Embryonic facial prominence (tissue), 1 donor: Measurements from ENCODE around the gene SEC16A.

ENCODE experiments used
- DNase-seq: peaks from one replicate; pipeline ENCODE4 v3.0.0-alpha.2; 2016; ENCODE audit errors: extremely low spot score

The SEC16A gene, protein sequence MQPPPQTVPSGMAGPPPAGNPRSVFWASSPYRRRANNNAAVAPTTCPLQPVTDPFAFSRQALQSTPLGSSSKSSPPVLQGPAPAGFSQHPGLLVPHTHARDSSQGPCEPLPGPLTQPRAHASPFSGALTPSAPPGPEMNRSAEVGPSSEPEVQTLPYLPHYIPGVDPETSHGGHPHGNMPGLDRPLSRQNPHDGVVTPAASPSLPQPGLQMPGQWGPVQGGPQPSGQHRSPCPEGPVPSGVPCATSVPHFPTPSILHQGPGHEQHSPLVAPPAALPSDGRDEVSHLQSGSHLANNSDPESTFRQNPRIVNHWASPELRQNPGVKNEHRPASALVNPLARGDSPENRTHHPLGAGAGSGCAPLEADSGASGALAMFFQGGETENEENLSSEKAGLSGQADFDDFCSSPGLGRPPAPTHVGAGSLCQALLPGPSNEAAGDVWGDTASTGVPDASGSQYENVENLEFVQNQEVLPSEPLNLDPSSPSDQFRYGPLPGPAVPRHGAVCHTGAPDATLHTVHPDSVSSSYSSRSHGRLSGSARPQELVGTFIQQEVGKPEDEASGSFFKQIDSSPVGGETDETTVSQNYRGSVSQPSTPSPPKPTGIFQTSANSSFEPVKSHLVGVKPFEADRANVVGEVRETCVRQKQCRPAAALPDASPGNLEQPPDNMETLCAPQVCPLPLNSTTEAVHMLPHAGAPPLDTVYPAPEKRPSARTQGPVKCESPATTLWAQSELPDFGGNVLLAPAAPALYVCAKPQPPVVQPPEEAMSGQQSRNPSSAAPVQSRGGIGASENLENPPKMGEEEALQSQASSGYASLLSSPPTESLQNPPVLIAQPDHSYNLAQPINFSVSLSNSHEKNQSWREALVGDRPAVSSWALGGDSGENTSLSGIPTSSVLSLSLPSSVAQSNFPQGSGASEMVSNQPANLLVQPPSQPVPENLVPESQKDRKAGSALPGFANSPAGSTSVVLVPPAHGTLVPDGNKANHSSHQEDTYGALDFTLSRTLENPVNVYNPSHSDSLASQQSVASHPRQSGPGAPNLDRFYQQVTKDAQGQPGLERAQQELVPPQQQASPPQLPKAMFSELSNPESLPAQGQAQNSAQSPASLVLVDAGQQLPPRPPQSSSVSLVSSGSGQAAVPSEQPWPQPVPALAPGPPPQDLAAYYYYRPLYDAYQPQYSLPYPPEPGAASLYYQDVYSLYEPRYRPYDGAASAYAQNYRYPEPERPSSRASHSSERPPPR (N-terminal part only)

DNA sequence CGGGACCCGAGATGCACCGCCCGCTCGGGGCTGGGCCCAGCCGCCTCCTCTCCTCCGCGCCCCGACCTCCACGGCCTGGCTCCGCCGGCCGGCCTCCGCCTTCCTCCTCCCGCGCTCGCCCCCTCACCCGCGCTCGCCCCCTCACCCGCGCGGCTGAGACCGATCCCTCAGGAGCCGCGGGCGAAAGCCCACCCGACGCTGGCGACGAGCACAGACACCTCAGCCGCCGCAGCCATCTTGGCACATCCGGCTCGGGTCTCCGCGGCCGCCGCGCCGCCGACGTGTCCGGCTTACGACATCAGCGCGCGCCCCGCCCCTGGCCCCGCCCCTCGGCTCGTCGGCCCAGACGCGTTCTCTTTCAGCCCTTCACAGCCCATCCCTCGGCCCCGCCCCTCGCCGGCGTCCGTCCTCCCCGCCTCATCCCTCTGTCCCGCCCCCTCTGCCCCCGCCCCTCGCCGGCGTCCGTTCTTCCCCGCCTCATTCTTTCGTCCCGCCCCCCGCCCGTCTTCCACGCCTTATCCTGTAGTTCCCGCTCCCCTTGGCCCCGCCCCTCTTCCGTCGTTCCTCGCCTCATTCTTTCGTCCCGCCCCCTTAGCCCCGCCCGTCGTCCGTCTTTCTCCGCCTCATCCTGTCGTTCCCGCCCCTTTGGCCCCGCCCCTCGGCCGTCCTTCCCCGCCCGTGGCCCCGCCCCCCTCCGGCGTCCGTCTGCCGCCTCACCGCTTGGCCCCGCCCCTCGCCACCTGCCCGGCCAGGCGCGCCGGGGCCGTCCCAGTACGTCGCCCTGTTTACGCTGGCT is at the start of gene SEC16A:
TSS of gene SEC16A (minus strand) at position 248 of the 796 bp plus-strand sequence. CDS start 5,425 bp downstream, outside the sequence.
- peak; percentile 99 for DNase-seq

DNA sequence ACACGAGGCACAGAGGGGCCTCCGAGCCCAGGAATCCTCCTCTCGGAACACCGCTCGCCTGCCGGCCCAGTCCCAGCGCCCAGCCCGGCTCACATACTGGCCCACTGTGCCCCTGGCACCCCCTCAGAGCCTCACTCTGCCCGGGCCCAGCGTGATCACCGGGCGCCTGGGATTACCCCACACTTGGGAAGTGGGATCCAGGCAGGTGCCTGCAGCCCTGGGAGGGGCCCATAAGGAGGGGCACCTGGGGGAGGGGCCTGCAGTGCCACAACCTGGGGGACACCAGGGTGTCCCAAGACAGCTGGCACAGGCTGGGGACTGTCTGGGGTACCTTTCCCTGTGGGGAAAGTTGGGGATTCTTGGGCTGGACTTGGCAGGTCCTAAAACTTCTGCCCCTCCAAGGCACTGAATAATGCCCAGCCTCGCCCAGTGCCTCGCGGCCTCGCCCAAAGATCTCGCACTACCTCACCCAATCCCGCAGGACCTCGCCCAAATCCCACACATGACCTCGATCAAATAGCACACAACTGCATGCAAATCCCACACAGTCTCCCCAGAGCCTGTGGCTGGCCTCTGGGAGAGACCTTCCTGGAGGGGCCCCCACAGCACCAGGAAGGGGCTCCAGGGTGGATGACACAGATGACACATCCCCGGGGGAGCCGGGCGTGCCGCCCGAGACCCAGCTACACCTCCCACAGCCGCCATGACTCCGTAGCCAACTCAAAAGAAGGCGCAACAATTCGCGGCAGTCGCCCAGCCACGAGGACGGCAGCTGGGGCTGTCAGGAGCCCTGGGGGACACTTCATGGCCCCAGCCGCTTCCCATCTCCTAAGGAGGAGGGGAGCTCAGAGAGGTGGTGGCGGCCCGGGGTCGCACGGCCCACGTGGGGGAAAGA is 49.3 kb upstream of the SEC16A start:
- no peak for DNase-seq

DNA sequence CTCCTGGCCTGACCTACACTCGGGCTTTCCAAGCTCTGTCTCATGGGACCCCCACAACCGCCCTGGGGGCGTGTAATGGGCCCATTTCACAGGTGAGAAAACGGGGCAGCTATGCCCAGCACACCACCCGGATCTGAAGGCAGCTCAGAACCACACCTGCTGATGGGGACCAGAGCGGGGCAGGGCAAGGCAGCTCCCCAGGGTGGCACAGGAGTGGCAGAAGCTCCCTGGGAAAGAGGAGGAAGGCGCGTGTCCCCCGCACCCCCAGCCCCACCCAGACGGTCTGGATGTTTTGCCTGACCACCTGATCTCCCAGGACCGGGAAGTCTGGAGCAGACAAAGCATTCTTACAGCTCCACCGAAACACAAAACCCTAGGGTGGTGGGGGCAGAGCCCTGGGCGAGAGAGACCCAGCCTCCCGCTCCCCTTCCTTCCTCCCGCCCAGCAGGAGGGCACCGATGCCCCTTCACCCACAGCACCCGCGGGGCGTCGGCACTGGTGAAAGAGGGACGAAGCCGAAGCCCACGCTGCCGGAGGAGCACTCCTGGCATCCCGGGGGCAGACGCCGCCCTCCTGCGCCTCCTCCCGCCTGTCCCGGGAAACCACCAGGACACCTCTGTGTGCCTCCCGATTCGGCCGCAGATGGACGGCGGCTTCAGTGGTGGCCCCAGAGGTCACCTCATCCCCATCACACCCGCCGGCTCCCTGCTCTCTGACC is 48.5 kb upstream of the SEC16A start:
- no peak for DNase-seq

GRCh38 chr9:136530461-136531089 is 47.7 kb upstream of the SEC16A start:
- DNase-seq: no peak

- no peak for DNase-seq
Measured at GRCh38 chr9:136529516-136530460, 46.9 kb upstream of the SEC16A start.

- no peak for DNase-seq
Measured at GRCh38 chr9:136528716-136529341, 46.0 kb upstream of the SEC16A start.

DNA sequence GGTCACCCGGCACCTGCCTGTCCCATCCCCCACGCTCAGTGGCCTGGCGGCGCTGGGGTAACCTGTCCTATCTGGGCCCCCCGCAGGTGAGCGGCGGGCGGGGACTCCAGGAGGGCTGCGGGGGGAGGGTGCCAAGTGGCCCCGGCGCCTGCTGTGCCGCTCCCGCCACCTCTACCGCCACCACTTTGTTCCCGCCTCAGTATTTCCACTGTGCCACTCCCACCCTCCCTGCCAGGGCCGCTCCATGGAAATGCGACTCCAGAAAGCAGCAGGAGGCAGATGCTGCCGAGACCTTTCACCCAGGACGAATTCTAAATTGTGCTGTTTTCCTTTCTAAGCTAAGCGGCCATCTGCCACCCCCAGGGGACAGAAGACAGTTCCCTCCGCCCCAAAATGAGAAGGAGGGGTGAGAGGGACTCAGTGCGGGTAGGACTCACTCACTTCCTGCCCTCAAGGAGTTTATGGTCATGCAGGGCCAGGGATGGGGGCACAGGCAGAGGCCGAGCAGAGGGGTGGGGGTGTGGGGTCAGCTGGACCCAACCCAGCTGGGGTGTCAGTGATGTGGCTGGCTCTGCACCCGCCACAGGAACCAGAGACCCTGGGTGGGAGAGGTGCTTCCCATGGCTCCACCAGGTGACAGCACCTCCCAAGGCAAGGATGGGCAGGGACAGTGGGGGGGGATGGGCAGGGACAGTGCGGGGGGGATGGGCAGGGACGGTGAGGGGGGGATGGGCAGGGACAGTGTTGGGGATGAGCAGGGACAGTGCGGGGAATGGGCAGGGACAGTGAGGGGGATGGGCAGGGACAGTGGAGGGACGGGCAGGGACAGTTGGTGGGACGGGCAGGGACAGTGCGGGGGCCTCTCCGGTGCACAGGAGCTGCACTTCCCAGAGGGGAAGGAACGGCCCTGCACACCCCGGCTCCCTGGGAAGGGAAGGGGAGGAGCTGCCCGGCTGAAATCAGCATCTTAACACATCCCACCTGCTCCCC is 45.2 kb upstream of the SEC16A start:
- DNase-seq: no peak

- DNase-seq: no peak
Measured at GRCh38 chr9:136527131-136527530, 44.3 kb upstream of the SEC16A start.

DNA sequence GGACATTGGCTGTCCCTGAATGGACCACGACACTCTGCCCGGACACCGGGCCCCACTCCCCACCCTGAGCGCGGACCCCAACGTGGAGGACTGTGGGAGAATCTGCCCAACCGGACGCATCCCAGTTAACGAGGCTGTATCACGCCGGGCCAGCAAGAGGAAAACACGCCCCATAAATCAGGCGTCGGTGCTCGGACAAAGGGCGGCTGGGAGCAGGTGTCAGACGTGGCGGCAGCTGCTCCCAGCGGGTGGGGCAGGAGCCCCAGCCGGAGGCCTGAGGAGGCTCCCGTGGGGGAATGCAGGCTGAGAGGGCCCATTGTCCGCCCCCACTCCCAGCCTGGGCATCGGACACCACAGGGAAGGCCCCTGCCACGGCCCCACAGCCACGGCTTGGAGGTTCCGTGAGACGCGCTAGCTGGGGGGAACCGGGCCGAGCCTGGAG is 43.8 kb upstream of the SEC16A start:
- DNase-seq: no peak

GRCh38 chr9:136525841-136526499 is 43.1 kb upstream of the SEC16A start:
- DNase-seq: no peak

GRCh38 chr9:136525207-136525606 is 42.4 kb upstream of the SEC16A start:
- DNase-seq: no peak

GRCh38 chr9:136522314-136523237 is 39.7 kb upstream of the SEC16A start:
- no peak for DNase-seq

DNA sequence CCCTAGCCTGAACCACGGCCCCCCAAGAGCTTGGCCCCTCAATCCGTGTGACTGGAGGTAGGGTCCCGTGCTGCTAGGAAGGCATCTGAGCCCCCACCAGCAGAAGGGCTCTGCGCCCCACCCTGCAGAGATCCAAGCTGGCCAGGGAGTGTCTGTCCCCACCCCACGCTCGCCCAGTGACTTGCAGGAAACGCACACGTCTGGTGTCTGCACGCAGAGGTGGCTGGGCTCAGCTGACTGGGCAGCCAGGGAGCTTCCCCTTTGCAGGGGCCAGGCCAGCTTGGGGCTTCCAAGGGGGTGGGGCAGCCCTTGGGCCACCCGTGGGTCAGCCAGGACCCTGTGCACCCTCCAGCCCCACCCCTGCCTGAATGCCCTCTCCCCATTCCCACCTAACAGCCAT is 38.7 kb upstream of the SEC16A start:
- DNase-seq: no peak

DNA sequence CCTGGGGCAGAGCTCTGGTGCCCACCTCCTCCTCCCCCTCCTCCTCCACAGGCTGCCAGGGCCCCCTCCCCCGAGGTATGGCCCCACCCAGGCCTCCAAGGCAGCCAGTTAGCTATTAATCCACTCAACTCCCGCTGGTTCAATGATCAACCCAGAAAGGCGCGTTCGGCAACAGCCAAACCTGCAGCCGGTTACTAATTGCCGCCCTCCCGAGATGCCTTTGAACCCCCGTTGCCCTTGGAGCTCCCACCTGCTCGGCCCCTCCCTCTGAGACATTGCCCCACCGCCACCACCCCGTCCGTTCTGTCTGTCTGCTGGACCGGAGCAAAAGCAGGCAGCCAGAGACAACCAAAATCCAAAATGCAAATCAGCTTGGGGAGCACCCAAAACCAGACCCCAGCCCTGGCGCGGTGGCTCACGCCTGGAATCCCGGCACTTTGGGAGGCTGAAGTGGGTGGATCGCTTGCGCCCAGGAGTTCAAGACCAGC is 37.3 kb upstream of the SEC16A start:
- DNase-seq: no peak
